HEK293 (cell line): ENCODE results near the gene SIRT7.

Source experiments
- EGR2 ChIP-seq: fragments of 450-650 bp; formaldehyde crosslinking; IDR thresholded peaks from 2 replicates; pipeline ENCODE4 v1.5.1; 2016; ENCODE audit warnings: low read depth, missing biosample characterization, missing genetic modification characterization
- KLF8 ChIP-seq: fragments of 450-650 bp; formaldehyde crosslinking; IDR thresholded peaks from 2 replicates; pipeline ENCODE4 v1.5.1; 2016; ENCODE audit warnings: missing biosample characterization, missing genetic modification characterization
- OSR2 ChIP-seq: fragments of 450-650 bp; formaldehyde crosslinking; IDR thresholded peaks from 2 replicates; pipeline ENCODE4 v1.5.1; 2016; ENCODE audit warnings: missing biosample characterization, missing genetic modification characterization
- YY2 ChIP-seq: fragments of 450-650 bp; formaldehyde crosslinking; IDR thresholded peaks from 2 replicates; pipeline ENCODE4 v1.5.1; 2016; ENCODE audit warnings: missing biosample characterization, missing genetic modification characterization
- ZNF121 ChIP-seq: fragments of 450-650 bp; formaldehyde crosslinking; IDR thresholded peaks from 2 replicates; pipeline ENCODE4 v1.5.1; 2016; ENCODE audit warnings: missing biosample characterization, missing genetic modification characterization
- ZNF146 ChIP-seq: fragments of 450-650 bp; formaldehyde crosslinking; IDR thresholded peaks from 2 replicates; pipeline ENCODE4 v1.5.1; 2016; ENCODE audit warnings: missing biosample characterization, missing genetic modification characterization
- ZNF184 ChIP-seq: fragments of 450-650 bp; IDR thresholded peaks from 2 replicates; pipeline ENCODE4 v1.5.1; 2018; ENCODE audit warnings: missing biosample characterization, mild to moderate bottlenecking, missing genetic modification characterization
- ZNF341 ChIP-seq: fragments of 450-650 bp; formaldehyde crosslinking; IDR thresholded peaks from 2 replicates; pipeline ENCODE4; 2016; ENCODE audit warnings: low read depth, missing biosample characterization, missing genetic modification characterization
- ZNF416 ChIP-seq: fragments of 450-650 bp; formaldehyde crosslinking; IDR thresholded peaks from 2 replicates; pipeline ENCODE4 v1.5.1; 2016; ENCODE audit warnings: missing biosample characterization, missing genetic modification characterization
- ZNF548 ChIP-seq: fragments of 450-650 bp; formaldehyde crosslinking; IDR thresholded peaks from 2 replicates; pipeline ENCODE4 v1.5.1; 2016; ENCODE audit warnings: missing biosample characterization, missing genetic modification characterization
- ZNF677 ChIP-seq: fragments of 450-650 bp; IDR thresholded peaks from 2 replicates; pipeline ENCODE4 v1.5.0; 2018; ENCODE audit warnings: missing biosample characterization, mild to moderate bottlenecking, missing genetic modification characterization, moderate library complexity
- ZXDB ChIP-seq: fragments of 450-650 bp; formaldehyde crosslinking; IDR thresholded peaks from 2 replicates; pipeline ENCODE4 v1.5.1; 2016; ENCODE audit warnings: missing biosample characterization, missing genetic modification characterization
- TF ChIP-seq, protein P1 (sequence below): fragments of 450-650 bp; formaldehyde crosslinking; conservative IDR thresholded peaks from 2 replicates; pipeline ENCODE4 v1.5.1; 2016; ENCODE audit warnings: low read depth, missing biosample characterization, missing genetic modification characterization
- TF ChIP-seq, protein P2 (sequence below): fragments of 450-650 bp; formaldehyde crosslinking; IDR thresholded peaks from 2 replicates; pipeline ENCODE4 v1.5.1; 2016; ENCODE audit warnings: missing biosample characterization, missing genetic modification characterization
- TF ChIP-seq, protein P3 (sequence below): fragments of 450-650 bp; formaldehyde crosslinking; IDR thresholded peaks from 2 replicates; pipeline ENCODE4 v1.5.1; 2016; ENCODE audit warnings: missing biosample characterization, missing genetic modification characterization
- TF ChIP-seq, protein P4 (sequence below): fragments of 450-650 bp; formaldehyde crosslinking; IDR thresholded peaks from 2 replicates; pipeline ENCODE4 v1.5.1; 2017; ENCODE audit warnings: missing biosample characterization, missing genetic modification characterization
- TF ChIP-seq, protein P5 (sequence below): fragments of 450-650 bp; formaldehyde crosslinking; IDR thresholded peaks from 2 replicates; pipeline ENCODE4 v1.5.1; 2016; ENCODE audit warnings: missing biosample characterization, missing genetic modification characterization
- TF ChIP-seq, protein P6 (sequence below): fragments of 450-650 bp; formaldehyde crosslinking; IDR thresholded peaks from 2 replicates; pipeline ENCODE4 v1.5.0; 2017; ENCODE audit warnings: missing biosample characterization, missing genetic modification characterization, borderline replicate concordance
- TF ChIP-seq, protein P7 (sequence below): fragments of 450-650 bp; formaldehyde crosslinking; IDR thresholded peaks from 2 replicates; pipeline ENCODE4 v1.5.1; 2016; ENCODE audit warnings: missing biosample characterization, missing genetic modification characterization
- TF ChIP-seq, protein P8 (sequence below): fragments of 450-650 bp; IDR thresholded peaks from 2 replicates; pipeline ENCODE4 v1.5.1; 2018; ENCODE audit warnings: missing biosample characterization, mild to moderate bottlenecking, missing genetic modification characterization

SIRT7 gene

DNA sequence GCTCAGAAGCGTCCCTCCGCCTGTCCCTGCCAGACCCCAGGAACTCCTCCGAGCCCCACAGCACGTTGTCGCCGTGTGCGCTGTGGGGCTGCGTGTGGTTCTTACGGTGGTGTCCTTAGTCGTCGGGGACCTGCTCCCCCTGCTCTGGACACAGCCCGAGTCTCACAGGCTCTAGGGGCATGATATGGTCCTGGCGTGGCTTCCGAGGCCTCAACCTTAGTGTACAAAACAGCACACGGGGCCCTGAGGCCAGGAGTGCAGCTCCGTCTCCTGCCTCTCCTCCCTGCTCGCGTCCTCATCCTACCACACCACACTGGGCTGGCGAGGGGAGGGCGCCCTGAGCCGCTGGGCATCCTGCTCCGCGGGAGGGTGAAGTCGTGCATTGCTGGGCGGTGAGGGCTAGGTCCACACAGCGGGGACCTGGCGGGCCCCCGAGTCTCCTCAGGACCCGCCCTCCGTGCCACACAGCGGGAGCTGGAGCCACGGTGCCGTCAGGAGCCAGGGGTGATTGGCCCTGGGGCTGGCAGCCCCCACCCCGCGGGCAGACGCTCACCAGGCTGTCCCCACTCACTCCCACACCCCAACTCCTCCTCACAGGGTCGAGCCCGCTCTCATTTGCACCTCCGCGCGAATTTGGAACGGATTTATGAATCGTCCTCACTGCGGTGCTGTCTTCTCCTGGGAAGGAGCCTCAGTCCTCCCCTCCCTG, 10.7 kb upstream of the SIRT7 start (continued):
- TF ChIP-seq, protein P1, sequence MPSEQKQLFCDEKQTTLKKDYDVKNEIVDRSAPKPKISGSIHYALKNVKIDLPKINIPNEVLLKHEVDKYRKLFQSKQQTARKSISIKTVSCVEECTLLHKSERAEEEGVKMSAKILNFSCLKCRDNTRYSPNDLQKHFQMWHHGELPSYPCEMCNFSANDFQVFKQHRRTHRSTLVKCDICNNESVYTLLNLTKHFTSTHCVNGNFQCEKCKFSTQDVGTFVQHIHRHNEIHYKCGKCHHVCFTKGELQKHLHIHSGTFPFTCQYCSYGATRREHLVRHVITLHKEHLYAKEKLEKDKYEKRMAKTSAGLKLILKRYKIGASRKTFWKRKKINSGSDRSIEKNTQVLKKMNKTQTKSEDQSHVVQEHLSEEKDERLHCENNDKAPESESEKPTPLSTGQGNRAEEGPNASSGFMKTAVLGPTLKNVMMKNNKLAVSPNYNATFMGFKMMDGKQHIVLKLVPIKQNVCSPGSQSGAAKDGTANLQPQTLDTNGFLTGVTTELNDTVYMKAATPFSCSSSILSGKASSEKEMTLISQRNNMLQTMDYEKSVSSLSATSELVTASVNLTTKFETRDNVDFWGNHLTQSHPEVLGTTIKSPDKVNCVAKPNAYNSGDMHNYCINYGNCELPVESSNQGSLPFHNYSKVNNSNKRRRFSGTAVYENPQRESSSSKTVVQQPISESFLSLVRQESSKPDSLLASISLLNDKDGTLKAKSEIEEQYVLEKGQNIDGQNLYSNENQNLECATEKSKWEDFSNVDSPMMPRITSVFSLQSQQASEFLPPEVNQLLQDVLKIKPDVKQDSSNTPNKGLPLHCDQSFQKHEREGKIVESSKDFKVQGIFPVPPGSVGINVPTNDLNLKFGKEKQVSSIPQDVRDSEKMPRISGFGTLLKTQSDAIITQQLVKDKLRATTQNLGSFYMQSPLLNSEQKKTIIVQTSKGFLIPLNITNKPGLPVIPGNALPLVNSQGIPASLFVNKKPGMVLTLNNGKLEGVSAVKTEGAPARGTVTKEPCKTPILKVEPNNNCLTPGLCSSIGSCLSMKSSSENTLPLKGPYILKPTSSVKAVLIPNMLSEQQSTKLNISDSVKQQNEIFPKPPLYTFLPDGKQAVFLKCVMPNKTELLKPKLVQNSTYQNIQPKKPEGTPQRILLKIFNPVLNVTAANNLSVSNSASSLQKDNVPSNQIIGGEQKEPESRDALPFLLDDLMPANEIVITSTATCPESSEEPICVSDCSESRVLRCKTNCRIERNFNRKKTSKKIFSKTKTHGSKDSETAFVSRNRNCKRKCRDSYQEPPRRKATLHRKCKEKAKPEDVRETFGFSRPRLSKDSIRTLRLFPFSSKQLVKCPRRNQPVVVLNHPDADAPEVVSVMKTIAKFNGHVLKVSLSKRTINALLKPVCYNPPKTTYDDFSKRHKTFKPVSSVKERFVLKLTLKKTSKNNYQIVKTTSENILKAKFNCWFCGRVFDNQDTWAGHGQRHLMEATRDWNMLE (tag by site-specific recombination) = no peak
- TF ChIP-seq ZNF184 (tag by site-specific recombination) = no peak
- no peak for TF ChIP-seq ZNF146
- TF ChIP-seq, protein P2, sequence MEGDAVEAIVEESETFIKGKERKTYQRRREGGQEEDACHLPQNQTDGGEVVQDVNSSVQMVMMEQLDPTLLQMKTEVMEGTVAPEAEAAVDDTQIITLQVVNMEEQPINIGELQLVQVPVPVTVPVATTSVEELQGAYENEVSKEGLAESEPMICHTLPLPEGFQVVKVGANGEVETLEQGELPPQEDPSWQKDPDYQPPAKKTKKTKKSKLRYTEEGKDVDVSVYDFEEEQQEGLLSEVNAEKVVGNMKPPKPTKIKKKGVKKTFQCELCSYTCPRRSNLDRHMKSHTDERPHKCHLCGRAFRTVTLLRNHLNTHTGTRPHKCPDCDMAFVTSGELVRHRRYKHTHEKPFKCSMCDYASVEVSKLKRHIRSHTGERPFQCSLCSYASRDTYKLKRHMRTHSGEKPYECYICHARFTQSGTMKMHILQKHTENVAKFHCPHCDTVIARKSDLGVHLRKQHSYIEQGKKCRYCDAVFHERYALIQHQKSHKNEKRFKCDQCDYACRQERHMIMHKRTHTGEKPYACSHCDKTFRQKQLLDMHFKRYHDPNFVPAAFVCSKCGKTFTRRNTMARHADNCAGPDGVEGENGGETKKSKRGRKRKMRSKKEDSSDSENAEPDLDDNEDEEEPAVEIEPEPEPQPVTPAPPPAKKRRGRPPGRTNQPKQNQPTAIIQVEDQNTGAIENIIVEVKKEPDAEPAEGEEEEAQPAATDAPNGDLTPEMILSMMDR (tag by site-specific recombination) = no peak
- TF ChIP-seq, protein P3, sequence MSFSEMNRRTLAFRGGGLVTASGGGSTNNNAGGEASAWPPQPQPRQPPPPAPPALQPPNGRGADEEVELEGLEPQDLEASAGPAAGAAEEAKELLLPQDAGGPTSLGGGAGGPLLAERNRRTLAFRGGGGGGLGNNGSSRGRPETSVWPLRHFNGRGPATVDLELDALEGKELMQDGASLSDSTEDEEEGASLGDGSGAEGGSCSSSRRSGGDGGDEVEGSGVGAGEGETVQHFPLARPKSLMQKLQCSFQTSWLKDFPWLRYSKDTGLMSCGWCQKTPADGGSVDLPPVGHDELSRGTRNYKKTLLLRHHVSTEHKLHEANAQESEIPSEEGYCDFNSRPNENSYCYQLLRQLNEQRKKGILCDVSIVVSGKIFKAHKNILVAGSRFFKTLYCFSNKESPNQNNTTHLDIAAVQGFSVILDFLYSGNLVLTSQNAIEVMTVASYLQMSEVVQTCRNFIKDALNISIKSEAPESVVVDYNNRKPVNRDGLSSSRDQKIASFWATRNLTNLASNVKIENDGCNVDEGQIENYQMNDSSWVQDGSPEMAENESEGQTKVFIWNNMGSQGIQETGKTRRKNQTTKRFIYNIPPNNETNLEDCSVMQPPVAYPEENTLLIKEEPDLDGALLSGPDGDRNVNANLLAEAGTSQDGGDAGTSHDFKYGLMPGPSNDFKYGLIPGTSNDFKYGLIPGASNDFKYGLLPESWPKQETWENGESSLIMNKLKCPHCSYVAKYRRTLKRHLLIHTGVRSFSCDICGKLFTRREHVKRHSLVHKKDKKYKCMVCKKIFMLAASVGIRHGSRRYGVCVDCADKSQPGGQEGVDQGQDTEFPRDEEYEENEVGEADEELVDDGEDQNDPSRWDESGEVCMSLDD (tag by site-specific recombination) = no peak
- no peak for TF ChIP-seq ZXDB
- TF ChIP-seq, protein P4, sequence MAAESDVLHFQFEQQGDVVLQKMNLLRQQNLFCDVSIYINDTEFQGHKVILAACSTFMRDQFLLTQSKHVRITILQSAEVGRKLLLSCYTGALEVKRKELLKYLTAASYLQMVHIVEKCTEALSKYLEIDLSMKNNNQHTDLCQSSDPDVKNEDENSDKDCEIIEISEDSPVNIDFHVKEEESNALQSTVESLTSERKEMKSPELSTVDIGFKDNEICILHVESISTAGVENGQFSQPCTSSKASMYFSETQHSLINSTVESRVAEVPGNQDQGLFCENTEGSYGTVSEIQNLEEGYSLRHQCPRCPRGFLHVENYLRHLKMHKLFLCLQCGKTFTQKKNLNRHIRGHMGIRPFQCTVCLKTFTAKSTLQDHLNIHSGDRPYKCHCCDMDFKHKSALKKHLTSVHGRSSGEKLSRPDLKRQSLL = peak; percentile 57; the same call in 1 of the 2 replicates
- no peak for TF ChIP-seq ZNF121 (tag by site-specific recombination)
- TF ChIP-seq ZNF416 (tag by site-specific recombination) = no peak
- no peak for TF ChIP-seq OSR2
- no peak for TF ChIP-seq KLF8 (tag by site-specific recombination)
- TF ChIP-seq ZNF548 (tag by site-specific recombination) = no peak
- TF ChIP-seq, protein P5, sequence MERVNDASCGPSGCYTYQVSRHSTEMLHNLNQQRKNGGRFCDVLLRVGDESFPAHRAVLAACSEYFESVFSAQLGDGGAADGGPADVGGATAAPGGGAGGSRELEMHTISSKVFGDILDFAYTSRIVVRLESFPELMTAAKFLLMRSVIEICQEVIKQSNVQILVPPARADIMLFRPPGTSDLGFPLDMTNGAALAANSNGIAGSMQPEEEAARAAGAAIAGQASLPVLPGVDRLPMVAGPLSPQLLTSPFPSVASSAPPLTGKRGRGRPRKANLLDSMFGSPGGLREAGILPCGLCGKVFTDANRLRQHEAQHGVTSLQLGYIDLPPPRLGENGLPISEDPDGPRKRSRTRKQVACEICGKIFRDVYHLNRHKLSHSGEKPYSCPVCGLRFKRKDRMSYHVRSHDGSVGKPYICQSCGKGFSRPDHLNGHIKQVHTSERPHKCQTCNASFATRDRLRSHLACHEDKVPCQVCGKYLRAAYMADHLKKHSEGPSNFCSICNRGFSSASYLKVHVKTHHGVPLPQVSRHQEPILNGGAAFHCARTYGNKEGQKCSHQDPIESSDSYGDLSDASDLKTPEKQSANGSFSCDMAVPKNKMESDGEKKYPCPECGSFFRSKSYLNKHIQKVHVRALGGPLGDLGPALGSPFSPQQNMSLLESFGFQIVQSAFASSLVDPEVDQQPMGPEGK (tag by site-specific recombination) = 0 out of 2 replicates have a peak, but pooled peaks have one; percentile 24
- TF ChIP-seq EGR2 (tag by site-specific recombination) = peak; percentile 46
- TF ChIP-seq, protein P6, sequence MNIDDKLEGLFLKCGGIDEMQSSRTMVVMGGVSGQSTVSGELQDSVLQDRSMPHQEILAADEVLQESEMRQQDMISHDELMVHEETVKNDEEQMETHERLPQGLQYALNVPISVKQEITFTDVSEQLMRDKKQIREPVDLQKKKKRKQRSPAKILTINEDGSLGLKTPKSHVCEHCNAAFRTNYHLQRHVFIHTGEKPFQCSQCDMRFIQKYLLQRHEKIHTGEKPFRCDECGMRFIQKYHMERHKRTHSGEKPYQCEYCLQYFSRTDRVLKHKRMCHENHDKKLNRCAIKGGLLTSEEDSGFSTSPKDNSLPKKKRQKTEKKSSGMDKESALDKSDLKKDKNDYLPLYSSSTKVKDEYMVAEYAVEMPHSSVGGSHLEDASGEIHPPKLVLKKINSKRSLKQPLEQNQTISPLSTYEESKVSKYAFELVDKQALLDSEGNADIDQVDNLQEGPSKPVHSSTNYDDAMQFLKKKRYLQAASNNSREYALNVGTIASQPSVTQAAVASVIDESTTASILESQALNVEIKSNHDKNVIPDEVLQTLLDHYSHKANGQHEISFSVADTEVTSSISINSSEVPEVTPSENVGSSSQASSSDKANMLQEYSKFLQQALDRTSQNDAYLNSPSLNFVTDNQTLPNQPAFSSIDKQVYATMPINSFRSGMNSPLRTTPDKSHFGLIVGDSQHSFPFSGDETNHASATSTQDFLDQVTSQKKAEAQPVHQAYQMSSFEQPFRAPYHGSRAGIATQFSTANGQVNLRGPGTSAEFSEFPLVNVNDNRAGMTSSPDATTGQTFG (tag by site-specific recombination) = no peak
- no peak for TF ChIP-seq ZNF677
- TF ChIP-seq, protein P7, sequence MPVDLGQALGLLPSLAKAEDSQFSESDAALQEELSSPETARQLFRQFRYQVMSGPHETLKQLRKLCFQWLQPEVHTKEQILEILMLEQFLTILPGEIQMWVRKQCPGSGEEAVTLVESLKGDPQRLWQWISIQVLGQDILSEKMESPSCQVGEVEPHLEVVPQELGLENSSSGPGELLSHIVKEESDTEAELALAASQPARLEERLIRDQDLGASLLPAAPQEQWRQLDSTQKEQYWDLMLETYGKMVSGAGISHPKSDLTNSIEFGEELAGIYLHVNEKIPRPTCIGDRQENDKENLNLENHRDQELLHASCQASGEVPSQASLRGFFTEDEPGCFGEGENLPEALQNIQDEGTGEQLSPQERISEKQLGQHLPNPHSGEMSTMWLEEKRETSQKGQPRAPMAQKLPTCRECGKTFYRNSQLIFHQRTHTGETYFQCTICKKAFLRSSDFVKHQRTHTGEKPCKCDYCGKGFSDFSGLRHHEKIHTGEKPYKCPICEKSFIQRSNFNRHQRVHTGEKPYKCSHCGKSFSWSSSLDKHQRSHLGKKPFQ = no peak
- TF ChIP-seq YY2 (tag by site-specific recombination) = no peak
- peak; percentile 38; the same call in 1 of the 2 replicates for TF ChIP-seq ZNF341 (tag by site-specific recombination)
- TF ChIP-seq, protein P8, sequence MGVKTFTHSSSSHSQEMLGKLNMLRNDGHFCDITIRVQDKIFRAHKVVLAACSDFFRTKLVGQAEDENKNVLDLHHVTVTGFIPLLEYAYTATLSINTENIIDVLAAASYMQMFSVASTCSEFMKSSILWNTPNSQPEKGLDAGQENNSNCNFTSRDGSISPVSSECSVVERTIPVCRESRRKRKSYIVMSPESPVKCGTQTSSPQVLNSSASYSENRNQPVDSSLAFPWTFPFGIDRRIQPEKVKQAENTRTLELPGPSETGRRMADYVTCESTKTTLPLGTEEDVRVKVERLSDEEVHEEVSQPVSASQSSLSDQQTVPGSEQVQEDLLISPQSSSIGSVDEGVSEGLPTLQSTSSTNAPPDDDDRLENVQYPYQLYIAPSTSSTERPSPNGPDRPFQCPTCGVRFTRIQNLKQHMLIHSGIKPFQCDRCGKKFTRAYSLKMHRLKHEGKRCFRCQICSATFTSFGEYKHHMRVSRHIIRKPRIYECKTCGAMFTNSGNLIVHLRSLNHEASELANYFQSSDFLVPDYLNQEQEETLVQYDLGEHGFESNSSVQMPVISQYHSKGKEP (tag by site-specific recombination) = no peak
